Stimulated activated CD4-positive, alpha-beta T cell treated with anti-CD3 and anti-CD28 coated beads, TNF-alpha, amount 100 ng/mL, for 48 hours (primary cell): ENCODE data around the gene SBDS.

Experiments
- DNase-seq, 3 donors: peaks; one replicate each; pipeline ENCODE4 v3.0.0-alpha.2; 2020; ENCODE audit warnings: low read depth in 3 of 3

SBDS gene

DNA sequence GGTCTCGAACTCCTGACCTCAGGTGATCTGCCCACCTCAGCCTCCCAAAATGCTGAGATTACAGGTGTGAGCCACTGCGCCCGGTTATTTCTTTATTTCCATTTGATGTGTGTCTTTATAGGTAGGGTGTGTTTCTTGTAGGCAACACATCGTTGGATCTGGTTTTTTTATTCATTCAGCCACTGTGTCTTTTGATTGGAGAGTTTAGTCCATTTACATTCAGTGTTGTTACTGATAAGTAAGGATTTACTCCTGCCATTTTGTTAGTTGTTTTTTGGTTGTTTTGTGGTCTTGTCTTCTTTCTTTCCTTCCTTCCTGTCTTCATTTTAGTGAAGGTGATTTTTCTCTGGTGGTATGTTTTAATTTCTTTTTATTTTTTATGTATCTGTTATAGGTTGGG is 57.4 kb downstream of the SBDS start:
- DNase-seq, result no peak
